Chondrocyte (in vitro differentiated cells): ENCODE measurements around the gene OCRL. TPM values are rescaled to one million over a fixed set of nuclear protein-coding genes. Genes with fewer than 3 reads are reported as not detected.
A peak's percentile ranks its signal among the peaks of the same experiment; 100 is the strongest.

Experiments
- DNase-seq: peaks from one replicate; pipeline ENCODE4 v3.0.0; 2021; ENCODE audit warnings: mixed read lengths, low spot score
- H3K27ac Mint-ChIP-seq: one replicate; pipeline ENCODE4 v1.8.0; 2021; ENCODE audit warnings: mild to moderate bottlenecking, moderate library complexity, mixed read lengths; ENCODE audit not compliant: unreplicated experiment
- H3K27me3 Mint-ChIP-seq: 2 replicates; pipeline ENCODE4 v1.8.0; 2021; ENCODE audit warnings: low read depth, mixed read lengths
- H3K36me3 Mint-ChIP-seq: 2 replicates; pipeline ENCODE4 v1.8.0; 2021; ENCODE audit warnings: low read depth, mixed read lengths
- H3K4me1 Mint-ChIP-seq: 2 replicates; pipeline ENCODE4 v1.8.0; 2021; ENCODE audit warnings: low read depth, mild to moderate bottlenecking, mixed read lengths
- H3K4me3 Mint-ChIP-seq: one replicate; pipeline ENCODE4 v1.8.0; 2021; ENCODE audit warnings: mild to moderate bottlenecking, moderate library complexity, mixed read lengths; ENCODE audit not compliant: unreplicated experiment
- H3K9me3 Mint-ChIP-seq: 2 replicates; pipeline ENCODE4 v1.8.0; 2021; ENCODE audit warnings: low read depth, mixed read lengths
- total RNA-seq: library from RNA; stranded (reverse); gene quantifications from 3 replicates; pipeline ENCODE4 v1.2.1, GENCODE V29; 2021
- TF ChIP-seq, protein P1 (sequence below): fragments of 200-600 bp; sonication (generic); IDR thresholded peaks from 2 replicates; pipeline ENCODE4 v1.5.0; 2021; ENCODE audit warnings: antibody characterized with exemption, mild to moderate bottlenecking, moderate library complexity

Gene OCRL
- total RNA-seq, 1 donor from 2014 or later = 58.9 TPM

DNA sequence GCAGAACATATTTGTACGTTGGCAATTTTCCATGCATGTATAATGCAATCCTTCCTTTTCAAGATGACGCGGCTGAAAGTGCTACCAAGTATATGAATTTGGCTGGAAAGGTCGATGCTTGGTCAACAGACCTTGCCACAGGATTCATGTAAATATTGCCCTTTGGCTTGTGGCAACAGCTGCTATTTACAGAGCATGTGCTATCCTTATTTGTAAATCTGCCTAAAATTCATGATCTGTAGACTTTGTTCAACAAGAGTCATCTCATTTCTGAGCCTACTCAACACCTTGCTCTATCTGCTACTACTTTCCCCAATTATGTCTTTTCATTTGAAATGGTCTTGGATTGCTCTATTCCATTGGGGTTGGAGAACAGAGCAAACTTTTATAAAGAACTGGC, 14.9 kb upstream of the OCRL start:
- Mint-ChIP-seq H3K27ac (no peak overlapping the region), H3K4me1 (peaks cover 28% of the 10 kb centered on the region), H3K36me3 (no peaks in the 10 kb centered on the region), H3K27me3 (no peaks in the 10 kb centered on the region), H3K4me3 (no peak overlapping the region), H3K9me3 (no peaks in the 10 kb centered on the region)
- no peak for DNase-seq
- TF ChIP-seq, protein P1, sequence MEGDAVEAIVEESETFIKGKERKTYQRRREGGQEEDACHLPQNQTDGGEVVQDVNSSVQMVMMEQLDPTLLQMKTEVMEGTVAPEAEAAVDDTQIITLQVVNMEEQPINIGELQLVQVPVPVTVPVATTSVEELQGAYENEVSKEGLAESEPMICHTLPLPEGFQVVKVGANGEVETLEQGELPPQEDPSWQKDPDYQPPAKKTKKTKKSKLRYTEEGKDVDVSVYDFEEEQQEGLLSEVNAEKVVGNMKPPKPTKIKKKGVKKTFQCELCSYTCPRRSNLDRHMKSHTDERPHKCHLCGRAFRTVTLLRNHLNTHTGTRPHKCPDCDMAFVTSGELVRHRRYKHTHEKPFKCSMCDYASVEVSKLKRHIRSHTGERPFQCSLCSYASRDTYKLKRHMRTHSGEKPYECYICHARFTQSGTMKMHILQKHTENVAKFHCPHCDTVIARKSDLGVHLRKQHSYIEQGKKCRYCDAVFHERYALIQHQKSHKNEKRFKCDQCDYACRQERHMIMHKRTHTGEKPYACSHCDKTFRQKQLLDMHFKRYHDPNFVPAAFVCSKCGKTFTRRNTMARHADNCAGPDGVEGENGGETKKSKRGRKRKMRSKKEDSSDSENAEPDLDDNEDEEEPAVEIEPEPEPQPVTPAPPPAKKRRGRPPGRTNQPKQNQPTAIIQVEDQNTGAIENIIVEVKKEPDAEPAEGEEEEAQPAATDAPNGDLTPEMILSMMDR = no peak

DNA sequence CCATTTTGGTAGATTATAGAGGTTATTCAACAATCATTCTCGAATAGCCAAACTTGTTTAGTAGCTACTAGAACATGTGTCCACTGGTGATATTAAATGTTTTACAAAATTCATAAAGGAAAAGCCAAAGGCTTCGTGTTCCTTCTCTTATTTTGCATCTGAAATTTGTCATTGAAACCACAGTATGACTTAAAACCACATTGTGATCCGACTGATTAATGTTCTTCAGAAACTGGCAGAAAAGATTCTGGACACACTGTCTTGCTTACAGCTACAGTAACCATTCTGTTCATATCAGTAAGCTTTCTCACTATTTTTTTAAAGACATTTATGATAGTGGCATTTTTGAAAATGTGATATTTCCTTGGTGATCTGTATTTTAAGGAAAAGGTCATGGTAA, 14.2 kb upstream of the OCRL start:
- H3K27ac Mint-ChIP-seq = no peak overlapping the region
- H3K4me3 Mint-ChIP-seq = no peak overlapping the region
- TF ChIP-seq, protein P1 = no peak
- DNase-seq = no peak
- peaks cover 22% of the 10 kb centered on the region for H3K4me1 Mint-ChIP-seq
- H3K36me3 Mint-ChIP-seq = no peaks in the 10 kb centered on the region
- no peaks in the 10 kb centered on the region for H3K9me3 Mint-ChIP-seq
- H3K27me3 Mint-ChIP-seq = no peaks in the 10 kb centered on the region

DNA sequence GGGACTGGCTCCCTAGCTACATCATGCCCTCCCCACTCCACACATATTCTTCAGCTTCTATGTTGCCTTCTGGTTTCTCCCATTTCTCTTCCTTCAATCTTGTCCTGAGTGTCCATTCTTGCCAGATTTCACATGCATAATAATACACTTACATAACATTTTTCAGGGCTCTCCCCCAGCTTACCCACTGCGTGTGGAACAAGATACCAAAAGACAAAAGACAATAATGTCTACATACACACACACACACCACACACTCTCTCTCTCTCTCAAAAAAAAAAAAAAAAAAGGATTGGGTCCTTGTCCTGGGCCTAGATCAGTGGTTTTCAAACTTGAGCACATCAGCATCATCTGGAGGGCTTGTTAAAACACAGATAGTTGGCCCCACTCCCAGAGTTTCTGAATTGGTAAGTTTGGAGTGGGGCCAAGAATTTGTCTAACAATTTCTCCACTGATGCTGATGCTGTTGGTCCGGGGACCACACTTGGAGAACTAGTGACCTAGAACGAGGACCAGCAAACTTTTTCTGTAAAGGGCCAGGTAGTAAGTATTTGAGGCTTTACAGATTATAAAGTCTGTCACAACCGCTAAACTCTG, 10.3 kb upstream of the OCRL start:
- DNase-seq = no peak
- H3K9me3 Mint-ChIP-seq = no peaks in the 10 kb centered on the region
- H3K36me3 Mint-ChIP-seq = no peaks in the 10 kb centered on the region
- TF ChIP-seq, protein P1 = no peak
- H3K27me3 Mint-ChIP-seq = no peaks in the 10 kb centered on the region
- peaks cover 7% of the 10 kb centered on the region for H3K4me1 Mint-ChIP-seq
- H3K4me3 Mint-ChIP-seq = no peak overlapping the region
- peak overlapping the region; percentile 68 for H3K27ac Mint-ChIP-seq

DNA sequence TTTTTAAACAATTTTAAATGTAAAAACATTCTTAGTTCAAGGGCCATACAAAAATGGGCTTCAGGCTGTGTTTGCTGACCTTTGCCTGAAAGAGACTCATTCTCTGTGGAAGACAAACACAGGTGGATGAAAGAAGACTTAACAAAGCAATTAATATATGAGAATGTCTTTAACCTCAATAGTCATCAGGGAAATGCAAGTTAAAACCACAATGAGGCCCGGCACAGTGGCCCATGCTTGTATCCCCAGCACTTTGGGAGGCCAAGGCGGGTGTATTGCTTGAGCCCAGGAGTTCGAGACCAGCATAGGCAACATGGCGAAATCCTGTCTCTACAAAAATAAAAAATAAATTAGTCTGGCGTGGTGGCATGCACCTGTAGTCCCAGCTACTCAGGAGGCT, 9.6 kb upstream of the OCRL start:
- Mint-ChIP-seq H3K36me3 (no peaks in the 10 kb centered on the region), H3K4me3 (no peak overlapping the region), H3K9me3 (no peaks in the 10 kb centered on the region), H3K27me3 (no peaks in the 10 kb centered on the region), H3K4me1 (peaks cover 7% of the 10 kb centered on the region), H3K27ac (no peak overlapping the region)
- TF ChIP-seq, protein P1 = no peak
- no peak for DNase-seq

DNA sequence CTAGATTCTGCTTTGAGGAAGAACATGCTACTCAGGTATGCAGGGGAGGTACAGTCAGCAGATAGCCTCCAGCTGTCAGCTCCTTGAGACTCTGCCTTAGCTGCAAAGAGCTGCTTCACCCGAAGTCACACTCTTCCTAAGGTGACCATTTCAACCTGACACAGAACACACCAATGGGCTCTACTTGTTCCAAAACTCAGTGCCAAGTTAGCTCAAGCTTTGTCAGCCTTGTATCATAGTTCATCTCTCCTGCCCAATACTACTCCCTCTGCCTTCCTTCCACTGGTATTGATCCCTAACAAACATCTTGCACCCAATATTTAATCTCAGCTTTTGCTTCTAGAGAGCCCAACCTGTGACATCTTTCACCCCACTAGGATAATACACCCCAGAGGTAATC, 8.9 kb upstream of the OCRL start:
- H3K9me3 Mint-ChIP-seq = no peaks in the 10 kb centered on the region
- TF ChIP-seq, protein P1 = no peak
- peaks cover 7% of the 10 kb centered on the region for H3K4me1 Mint-ChIP-seq
- no peak for DNase-seq
- no peak overlapping the region for H3K4me3 Mint-ChIP-seq
- H3K36me3 Mint-ChIP-seq = no peaks in the 10 kb centered on the region
- no peak overlapping the region for H3K27ac Mint-ChIP-seq
- H3K27me3 Mint-ChIP-seq = no peaks in the 10 kb centered on the region
